ENCODE data around the gene USH1G. TPM values are rescaled to one million over a fixed set of nuclear protein-coding genes. Genes with fewer than 3 reads are reported as not detected.

Gene USH1G
- total and polyA plus RNA-seq, 2 of the 13 experiments (the other 11 are each of a cell fraction or from before 2014, with no cell fraction given) = 0.04 TPM; not detected in 1

GRCh38 chr17:74872313-74873036 is 50.6 kb downstream of the USH1G start, which contains the start of gene FDXR (continued):
- TF ChIP-seq ELF4 (CRISPR knock-in tag; IDR thresholded peaks at IDR 0.05; ENCODE audit: borderline replicate concordance) (no peak), MED13 (CRISPR knock-in tag; IDR thresholded peaks at IDR 0.05) (peak; percentile 91), FLYWCH1 (CRISPR knock-in tag; IDR thresholded peaks at IDR 0.05) (no peak), ZNF503 (CRISPR knock-in tag; IDR thresholded peaks at IDR 0.05) (0 out of 2 replicates have a peak, but pooled peaks have one; percentile 25), ZNF407 (CRISPR knock-in tag; IDR thresholded peaks at IDR 0.05; ENCODE audit: not compliant biosample characterization) (peak; percentile 94), ZBTB14 (CRISPR knock-in tag; IDR thresholded peaks at IDR 0.05) (no peak; the same call in 1 of the 2 replicates), ZNF614 (CRISPR knock-in tag; IDR thresholded peaks at IDR 0.05; ENCODE audit: borderline replicate concordance) (no peak; the same call in 1 of the 2 replicates), ARNT2 (CRISPR knock-in tag; IDR thresholded peaks at IDR 0.05; ENCODE audit: low read depth) (peak; percentile 90), ZNF138 (CRISPR knock-in tag; IDR thresholded peaks at IDR 0.05; ENCODE audit: low read depth) (peak; percentile 85; the same call in 1 of the 2 replicates), RXRA (CRISPR knock-in tag; IDR thresholded peaks at IDR 0.05) (peak; percentile 73), ZNF414 (CRISPR knock-in tag; IDR thresholded peaks at IDR 0.05) (0 out of 2 replicates have a peak, but pooled peaks have one; percentile 17), ZNF878 (CRISPR knock-in tag; IDR thresholded peaks at IDR 0.05) (no peak), ZNF598 (CRISPR knock-in tag; IDR thresholded peaks at IDR 0.05; ENCODE audit: borderline replicate concordance) (peak; percentile 46; the same call in 1 of the 2 replicates), SRSF9 (IDR thresholded peaks at IDR 0.05; ENCODE audit: borderline replicate concordance, insufficient read depth, low read depth, low read length, poor library complexity, severe bottlenecking) (no peak), ZBTB38 (CRISPR knock-in tag; IDR thresholded peaks at IDR 0.05) (peak; percentile 77; the same call in 1 of the 2 replicates), SP1 (IDR thresholded peaks at IDR 0.05) (no peak), SP1 (CRISPR knock-in tag; IDR thresholded peaks at IDR 0.05) (no peak)

All from HepG2 (cell line).